ENCODE data around the gene RPAP3. TPM values are rescaled to one million over a fixed set of nuclear protein-coding genes. Genes with fewer than 3 reads are reported as not detected.
"Not testable (repeated sequence)": the region's sequence is repeated elsewhere in the genome, so short reads cannot be mapped to it uniquely, and the experiment has no call there.

The RPAP3 gene
- total RNA-seq, 1 donor from 2014 or later = 39.6 TPM

DNA sequence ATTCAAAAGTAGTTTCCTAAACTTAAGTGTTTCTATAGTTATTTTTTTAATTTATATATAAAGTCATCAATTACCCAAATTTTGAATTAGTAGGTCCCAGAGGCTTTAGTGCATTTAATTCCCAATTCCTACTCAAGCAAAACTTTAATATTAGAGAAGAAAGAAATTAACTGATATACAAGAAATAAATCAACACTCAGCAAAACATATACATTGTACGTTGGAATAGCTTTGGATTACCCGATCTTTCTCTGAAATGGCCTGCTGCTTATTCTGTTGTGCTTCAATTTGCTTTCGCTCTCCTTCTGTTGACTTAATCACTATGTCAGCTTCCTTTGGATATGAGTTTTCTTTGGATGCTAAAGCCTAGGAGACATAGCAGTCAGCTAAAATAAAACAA lies 18.2 kb downstream of the RPAP3 start:
- peaks cover 9% of the 10 kb centered on the region for H3K9me3 Mint-ChIP-seq
- TF ChIP-seq, protein P1, sequence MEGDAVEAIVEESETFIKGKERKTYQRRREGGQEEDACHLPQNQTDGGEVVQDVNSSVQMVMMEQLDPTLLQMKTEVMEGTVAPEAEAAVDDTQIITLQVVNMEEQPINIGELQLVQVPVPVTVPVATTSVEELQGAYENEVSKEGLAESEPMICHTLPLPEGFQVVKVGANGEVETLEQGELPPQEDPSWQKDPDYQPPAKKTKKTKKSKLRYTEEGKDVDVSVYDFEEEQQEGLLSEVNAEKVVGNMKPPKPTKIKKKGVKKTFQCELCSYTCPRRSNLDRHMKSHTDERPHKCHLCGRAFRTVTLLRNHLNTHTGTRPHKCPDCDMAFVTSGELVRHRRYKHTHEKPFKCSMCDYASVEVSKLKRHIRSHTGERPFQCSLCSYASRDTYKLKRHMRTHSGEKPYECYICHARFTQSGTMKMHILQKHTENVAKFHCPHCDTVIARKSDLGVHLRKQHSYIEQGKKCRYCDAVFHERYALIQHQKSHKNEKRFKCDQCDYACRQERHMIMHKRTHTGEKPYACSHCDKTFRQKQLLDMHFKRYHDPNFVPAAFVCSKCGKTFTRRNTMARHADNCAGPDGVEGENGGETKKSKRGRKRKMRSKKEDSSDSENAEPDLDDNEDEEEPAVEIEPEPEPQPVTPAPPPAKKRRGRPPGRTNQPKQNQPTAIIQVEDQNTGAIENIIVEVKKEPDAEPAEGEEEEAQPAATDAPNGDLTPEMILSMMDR (IDR thresholded peaks at IDR 0.05; ENCODE audit: unreplicated experiment) = no peak

DNA sequence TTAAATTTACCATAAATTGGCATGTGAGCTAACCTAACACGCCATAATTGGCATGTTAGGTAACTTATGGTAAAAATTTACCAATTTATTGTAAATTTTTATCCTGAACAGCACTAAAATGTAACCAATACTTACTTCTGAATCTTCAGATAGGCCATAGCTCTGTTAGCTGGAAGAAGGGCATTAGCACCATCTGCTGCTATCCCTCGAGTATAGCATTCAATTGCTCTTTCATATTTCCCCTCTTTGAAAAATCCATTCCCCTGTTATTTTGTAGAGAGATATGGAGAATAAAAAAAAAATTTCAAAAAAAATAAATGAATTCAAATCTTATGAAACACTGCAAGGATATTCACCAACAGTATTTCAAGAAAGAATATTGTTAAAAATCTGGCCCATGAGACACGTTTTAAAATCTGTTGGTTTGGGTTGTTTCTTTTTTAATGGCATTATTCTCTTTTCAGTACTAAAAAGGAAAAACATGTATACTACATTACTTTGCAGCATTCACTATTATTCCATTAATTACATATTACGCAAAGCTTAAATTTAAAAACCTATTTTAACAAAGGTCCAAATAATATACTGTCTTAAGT lies 19.1 kb downstream of the RPAP3 start:
- Mint-ChIP-seq H3K36me3 (peaks cover 15% of the 10 kb centered on the region), H3K4me1 (no peaks in the 10 kb centered on the region), H3K4me3 (no peak overlapping the region), H3K9me3 (no peaks in the 10 kb centered on the region), H3K27ac (no peak overlapping the region), H3K27me3 (ENCODE audit: low read depth) (no peaks in the 10 kb centered on the region)
- no peak for DNase-seq (ENCODE audit: low spot score in 2 of 2, unreplicated experiment in 2 of 2)
- TF ChIP-seq, protein P1 (IDR thresholded peaks at IDR 0.05; ENCODE audit: unreplicated experiment) = no peak

More for the DNA sequence above, 18.2 kb downstream of the RPAP3 start:
- H3K4me1 Mint-ChIP-seq = no peaks in the 10 kb centered on the region
- no peak for DNase-seq (ENCODE audit: low spot score in 2 of 2, unreplicated experiment in 2 of 2)
- no peak overlapping the region for H3K27ac Mint-ChIP-seq
- H3K36me3 Mint-ChIP-seq = peaks cover 23% of the 10 kb centered on the region
- H3K27me3 Mint-ChIP-seq (ENCODE audit: low read depth) = no peaks in the 10 kb centered on the region
- H3K4me3 Mint-ChIP-seq = no peak overlapping the region

DNA sequence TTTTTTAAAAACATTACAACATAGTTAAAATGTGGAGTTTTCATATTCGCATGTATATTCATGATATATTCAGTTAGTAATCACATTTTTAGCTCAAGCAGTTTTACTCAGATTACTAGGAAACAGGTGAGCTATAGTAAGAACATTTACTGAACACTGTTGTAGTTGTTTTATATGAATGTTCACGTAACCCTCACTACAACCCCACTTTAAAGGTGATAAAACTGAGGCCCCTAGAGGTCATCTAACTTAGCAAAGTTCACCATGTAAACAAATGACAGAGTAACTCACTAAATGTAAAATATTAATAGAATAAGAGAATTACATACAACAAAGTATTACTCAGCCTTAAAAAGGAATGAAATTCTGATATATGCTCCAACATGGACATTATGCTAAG lies 26.0 kb downstream of the RPAP3 start:
- no peak overlapping the region for H3K27ac Mint-ChIP-seq
- DNase-seq (ENCODE audit: low spot score in 2 of 2, unreplicated experiment in 2 of 2) = no peak
- H3K36me3 Mint-ChIP-seq = peaks cover 52% of the 10 kb centered on the region
- no peaks in the 10 kb centered on the region for H3K27me3 Mint-ChIP-seq (ENCODE audit: low read depth)
- H3K4me3 Mint-ChIP-seq = no peak overlapping the region
- TF ChIP-seq, protein P1 (IDR thresholded peaks at IDR 0.05; ENCODE audit: unreplicated experiment) = no peak
- no peaks in the 10 kb centered on the region for H3K4me1 Mint-ChIP-seq
- peaks cover 24% of the 10 kb centered on the region for H3K9me3 Mint-ChIP-seq

DNA sequence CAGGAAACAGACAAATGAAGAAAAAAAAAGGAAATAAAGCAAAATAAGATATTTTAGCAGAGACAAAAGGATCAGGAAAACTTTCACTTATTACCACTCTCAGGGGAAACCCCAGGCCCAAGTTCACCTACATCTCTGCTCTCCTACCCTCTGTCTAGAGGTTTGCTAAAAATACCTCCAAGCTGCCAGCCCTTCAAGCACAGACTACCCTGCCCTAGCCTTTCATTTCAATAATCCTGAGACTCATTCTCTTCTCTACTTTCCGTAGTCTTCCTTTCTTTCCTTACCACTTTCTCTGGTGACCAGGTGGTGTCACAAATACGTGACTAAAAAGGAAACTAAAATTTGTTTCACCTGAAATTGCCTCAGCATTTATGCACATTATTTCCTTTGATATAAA lies 33.8 kb downstream of the RPAP3 start:
- peaks cover 54% of the 10 kb centered on the region for H3K36me3 Mint-ChIP-seq
- H3K27me3 Mint-ChIP-seq (ENCODE audit: low read depth) = no peaks in the 10 kb centered on the region
- H3K27ac Mint-ChIP-seq = no peak overlapping the region
- DNase-seq (ENCODE audit: low spot score in 2 of 2, unreplicated experiment in 2 of 2) = no peak
- TF ChIP-seq, protein P1 (IDR thresholded peaks at IDR 0.05; ENCODE audit: unreplicated experiment) = no peak
- peaks cover 20% of the 10 kb centered on the region for H3K9me3 Mint-ChIP-seq
- no peaks in the 10 kb centered on the region for H3K4me1 Mint-ChIP-seq
- no peak overlapping the region for H3K4me3 Mint-ChIP-seq

DNA sequence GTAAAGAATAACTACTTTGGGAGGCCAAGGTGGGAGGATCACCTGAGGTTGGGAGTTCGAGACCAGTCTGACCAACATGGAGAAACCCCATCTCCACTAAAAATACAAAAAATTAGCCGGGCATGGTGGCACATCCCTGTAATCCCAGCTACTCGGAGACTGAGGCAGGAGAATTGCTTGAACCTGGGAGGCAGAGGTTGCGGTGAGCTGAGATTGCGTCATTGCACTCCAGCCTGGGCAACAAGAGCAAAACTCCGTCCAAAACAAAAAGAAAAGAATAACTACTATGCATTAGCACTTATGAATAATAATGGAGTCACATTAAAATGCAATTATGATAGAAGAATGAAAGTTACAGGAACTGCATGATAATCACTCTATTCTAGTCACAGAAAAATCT lies 37.9 kb downstream of the RPAP3 start:
- not testable (repeated sequence) for H3K4me3 Mint-ChIP-seq; H3K9me3 Mint-ChIP-seq; H3K4me1 Mint-ChIP-seq; H3K27me3 Mint-ChIP-seq (ENCODE audit: low read depth); H3K27ac Mint-ChIP-seq; DNase-seq (ENCODE audit: low spot score in 2 of 2, unreplicated experiment in 2 of 2)
- peaks cover 37% of the 10 kb centered on the region for H3K36me3 Mint-ChIP-seq

DNA sequence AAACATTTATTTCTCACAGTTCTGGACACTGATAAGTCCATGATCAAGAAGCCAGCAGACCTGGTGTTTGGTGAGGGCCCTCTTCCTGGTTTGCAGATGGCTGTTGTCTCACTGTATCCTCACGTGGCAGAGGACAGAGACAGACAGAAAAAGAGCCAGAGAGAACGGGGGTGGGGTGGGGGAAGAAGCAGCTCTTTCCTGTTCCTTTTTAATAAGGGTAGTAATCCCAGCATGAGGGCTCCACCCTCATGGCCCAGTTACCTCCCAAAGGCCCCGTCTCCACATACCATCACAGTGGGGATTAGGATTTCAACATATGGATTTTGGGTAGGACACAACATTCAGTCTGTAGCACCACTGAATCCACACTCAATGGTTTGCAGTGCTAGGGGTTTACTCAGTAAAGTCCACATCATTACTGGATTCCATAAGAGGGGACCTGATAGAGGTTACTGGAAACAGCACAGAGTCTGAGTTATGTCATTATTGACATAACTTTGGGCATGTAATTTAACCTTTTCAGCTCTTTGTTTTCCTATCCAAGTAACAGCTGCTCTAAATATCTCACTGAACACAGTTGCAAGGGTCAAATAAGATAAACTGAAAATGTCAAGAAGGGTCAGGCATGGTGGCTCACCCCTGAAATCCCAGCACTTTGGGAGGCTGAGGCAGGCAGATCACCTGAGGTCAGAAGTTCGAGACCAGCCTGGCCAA lies 53.2 kb downstream of the RPAP3 start:
- peaks cover 3% of the 10 kb centered on the region for H3K36me3 Mint-ChIP-seq
- H3K27ac Mint-ChIP-seq = no peak overlapping the region
- no peaks in the 10 kb centered on the region for H3K27me3 Mint-ChIP-seq (ENCODE audit: low read depth)
- H3K4me1 Mint-ChIP-seq = peaks cover 7% of the 10 kb centered on the region
- no peak for DNase-seq (ENCODE audit: low spot score in 2 of 2, unreplicated experiment in 2 of 2)
- H3K9me3 Mint-ChIP-seq = no peaks in the 10 kb centered on the region
- TF ChIP-seq, protein P1 (IDR thresholded peaks at IDR 0.05; ENCODE audit: unreplicated experiment) = no peak
- H3K4me3 Mint-ChIP-seq = no peak overlapping the region

All from mesothelial cell of epicardium (in vitro differentiated cells).